Vein endothelial cell (primary cell): ENCODE data around the gene RFC5. TPM values are rescaled to one million over a fixed set of nuclear protein-coding genes. Genes with fewer than 3 reads are reported as not detected.

Source experiments
- small RNA-seq: library from RNA; depleted of rRNA; stranded (forward); fragments of <200 nt; gene quantifications from one replicate; pipeline ENCODE3, GENCODE V24; 2012
- total RNA-seq: library from RNA; depleted of rRNA; stranded (reverse); fragments of >200 nt; gene quantifications from 2 replicates; pipeline ENCODE4 v1.2.3, GENCODE V29; 2012

Gene RFC5
- 15.7 and 23.6 TPM in 2 replicates for total RNA-seq

GRCh38 chr12:118016424-118017264 lies at the start of gene RFC5:
TSS of gene RFC5 (plus strand) at chr12:118016703. CDS start at chr12:118016828, 125 bp downstream.

GRCh38 chr12:117968826-117969659 lies 47.5 kb upstream of the RFC5 start, which contains the start of gene KSR2:
TSS of gene KSR2 (minus strand) at chr12:117968990. CDS start at chr12:117968255, 735 bp downstream.

GRCh38 chr12:118061011-118061872 lies 44.7 kb downstream of the RFC5 start, which contains the start of gene WSB2:
TSS of gene WSB2 (minus strand) at chr12:118061179. CDS start at chr12:118061048, 131 bp downstream.

Small RNA genes lying within 50 kb of the gene (small RNA-seq; reads per million reads assigned to genes)
- gene AC131159.1, result not detected

Other genes starting within 250 kb of the RFC5 start
- gene KSR2, start 47.7 kb upstream of the RFC5 start, total RNA-seq, result 1.2 and 1.3 TPM in 2 replicates
- gene WSB2, start 44.5 kb downstream of the RFC5 start, total RNA-seq, result 94.0 and 117 TPM in 2 replicates
- gene VSIG10, start 87.3 kb downstream of the RFC5 start, total RNA-seq, result 32.1 and 65.3 TPM in 2 replicates
- gene PEBP1, start 119.4 kb downstream of the RFC5 start, total RNA-seq, result 106 TPM in 2 replicates